NCI-H1417 (cell line): ENCODE data around the gene TXN2.
A peak's percentile ranks its signal among the peaks of the same experiment; 100 is the strongest.
"Not testable (repeated sequence)": the region's sequence is repeated elsewhere in the genome, so short reads cannot be mapped to it uniquely, and the experiment has no call there.

Source experiments
- DNase-seq, 3 experiments: peaks; one replicate each; lab custom pipeline; 2025; lab: John Stamatoyannopoulos, UW

The TXN2 gene

DNA sequence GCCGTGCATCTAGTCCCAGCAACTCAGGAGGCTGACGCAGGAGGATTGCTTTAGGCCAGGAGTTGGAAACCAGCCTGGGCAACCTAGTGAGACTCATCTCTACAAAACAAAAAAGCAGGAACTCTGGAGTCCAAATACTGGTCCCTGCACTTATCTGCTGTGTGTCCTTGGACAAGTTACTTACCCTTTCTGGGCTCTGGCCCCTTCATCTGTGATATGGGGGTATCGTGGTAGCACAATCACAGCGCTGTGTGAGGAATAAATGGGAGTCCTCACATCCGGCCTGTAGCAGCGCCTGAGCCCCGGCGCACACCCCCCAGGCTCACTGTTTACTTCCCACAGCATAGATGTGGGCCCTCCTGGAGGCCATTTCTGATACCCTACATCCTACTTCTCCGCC lies 49.5 kb downstream of the TXN2 start:
- no peak for DNase-seq

DNA sequence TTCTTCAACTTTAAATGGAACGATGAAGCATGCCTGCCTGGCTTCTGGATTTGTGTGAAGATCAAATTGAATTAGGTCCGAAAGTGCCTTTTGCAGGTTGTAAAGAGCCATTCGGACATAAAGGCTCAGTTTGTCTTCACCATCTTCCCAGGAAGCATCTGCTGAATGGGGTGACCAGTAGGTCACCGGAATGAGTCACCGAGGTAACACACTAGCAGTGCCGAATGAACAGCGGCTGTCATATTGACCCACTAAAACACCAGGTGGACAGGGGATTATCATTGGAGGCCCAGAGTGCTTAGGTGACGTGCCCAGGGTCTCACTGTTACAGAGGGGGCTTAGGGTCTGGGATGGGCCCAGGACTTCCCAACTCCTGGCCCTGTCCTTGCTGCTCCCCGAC lies 50.6 kb downstream of the TXN2 start:
- no peak for DNase-seq

DNA sequence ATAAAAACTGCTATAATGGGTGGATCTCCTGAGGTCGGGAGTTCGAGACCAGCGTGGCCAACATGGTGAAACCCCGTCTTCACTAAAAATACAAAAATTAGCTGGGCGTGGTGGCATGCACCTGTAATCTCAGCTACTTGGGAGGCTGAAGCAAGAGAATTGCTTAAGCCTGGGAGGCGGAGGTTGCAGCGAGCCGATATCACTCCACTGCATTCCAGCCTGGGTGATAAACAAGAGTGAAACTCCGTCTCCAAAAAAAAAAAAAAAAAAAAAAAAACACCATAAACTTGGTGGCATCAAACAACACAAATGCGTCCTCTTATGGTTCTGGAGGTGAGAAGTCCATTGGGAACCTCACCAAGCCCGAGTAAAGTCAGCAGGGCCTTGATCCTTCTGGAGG lies 53.5 kb downstream of the TXN2 start:
- not testable (repeated sequence) for DNase-seq

DNA sequence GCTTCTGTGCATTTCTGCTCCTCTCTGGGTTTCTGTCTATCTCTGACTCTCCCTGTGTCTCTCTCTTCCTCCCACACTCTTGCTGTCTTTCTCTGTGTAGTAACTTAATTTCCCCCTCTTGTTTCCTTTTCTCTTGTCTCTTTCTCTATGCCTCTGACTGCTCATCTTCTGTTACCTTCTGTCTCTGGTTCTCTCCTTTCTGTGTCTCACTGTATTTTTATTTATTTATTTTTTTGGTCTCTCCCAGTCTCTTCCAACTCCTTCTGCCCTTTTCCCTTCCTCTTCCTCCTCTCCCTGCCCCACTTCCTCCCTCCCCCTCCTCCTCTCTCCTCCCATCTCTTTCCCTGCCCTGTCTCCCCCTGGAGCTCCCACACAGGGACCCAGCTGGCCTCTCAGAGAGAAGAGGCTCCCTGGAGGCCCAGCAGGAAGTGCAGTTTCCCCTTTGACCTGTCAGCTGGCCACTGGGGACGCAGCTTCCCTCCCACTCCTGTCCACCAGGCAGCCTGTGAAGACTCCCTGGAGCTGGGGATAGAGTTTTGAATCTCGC lies 55.4 kb downstream of the TXN2 start:
- DNase-seq, result peak in 2 of 3 experiments; percentile 11 to 62

DNA sequence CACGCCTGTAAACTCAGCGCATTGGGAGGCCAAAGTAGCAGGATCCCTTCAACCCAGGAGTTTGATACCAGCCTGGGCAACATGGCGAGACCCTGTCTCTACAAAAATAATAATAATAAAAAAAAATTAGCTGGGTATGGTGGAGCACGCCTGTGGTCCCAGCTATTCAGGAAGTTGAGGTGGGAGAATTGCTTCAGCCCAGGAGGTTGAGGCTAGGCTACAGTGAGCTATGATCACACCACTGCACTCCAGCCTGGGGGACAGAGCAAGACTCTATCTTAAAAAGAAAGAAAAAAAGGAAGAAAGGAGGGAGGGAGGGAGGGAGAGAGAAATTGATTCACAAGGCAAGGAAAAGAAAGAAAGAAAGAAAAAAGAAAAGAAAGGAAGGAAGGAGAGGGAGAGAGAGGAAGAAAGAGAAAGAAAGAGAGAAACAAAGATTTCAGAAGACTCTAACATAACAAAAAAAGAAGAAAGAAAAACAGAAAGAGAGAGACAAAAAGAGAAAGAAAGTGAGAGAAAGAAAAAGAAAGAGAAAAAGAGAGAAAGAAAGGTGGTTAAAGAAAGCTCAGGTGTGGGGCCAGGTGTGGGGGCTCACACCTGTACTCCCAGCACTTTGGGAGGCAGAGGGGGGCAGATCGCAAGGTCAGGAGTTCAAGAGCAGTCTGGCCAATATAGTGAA lies 56.4 kb downstream of the TXN2 start:
- no peak for DNase-seq

DNA sequence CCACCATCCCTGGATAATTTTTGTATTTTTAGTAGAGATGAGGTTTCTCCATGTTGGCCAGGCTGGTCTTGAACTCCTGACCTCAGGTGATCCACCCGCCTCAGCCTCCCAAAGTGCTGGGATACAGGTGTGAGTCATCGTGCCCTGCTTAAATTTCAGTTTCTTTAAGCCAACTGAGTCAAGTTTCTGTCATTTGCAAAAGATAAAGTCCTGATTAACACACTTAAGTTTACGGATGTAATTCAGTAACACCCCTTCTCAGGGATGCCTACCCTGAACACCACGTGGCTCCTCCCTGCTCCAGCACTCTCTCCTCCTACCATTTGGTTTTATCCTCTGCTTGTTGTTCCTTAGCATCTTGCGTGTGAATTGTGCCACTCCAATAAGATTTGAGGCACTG lies 57.0 kb downstream of the TXN2 start:
- DNase-seq, result not testable (repeated sequence)

DNA sequence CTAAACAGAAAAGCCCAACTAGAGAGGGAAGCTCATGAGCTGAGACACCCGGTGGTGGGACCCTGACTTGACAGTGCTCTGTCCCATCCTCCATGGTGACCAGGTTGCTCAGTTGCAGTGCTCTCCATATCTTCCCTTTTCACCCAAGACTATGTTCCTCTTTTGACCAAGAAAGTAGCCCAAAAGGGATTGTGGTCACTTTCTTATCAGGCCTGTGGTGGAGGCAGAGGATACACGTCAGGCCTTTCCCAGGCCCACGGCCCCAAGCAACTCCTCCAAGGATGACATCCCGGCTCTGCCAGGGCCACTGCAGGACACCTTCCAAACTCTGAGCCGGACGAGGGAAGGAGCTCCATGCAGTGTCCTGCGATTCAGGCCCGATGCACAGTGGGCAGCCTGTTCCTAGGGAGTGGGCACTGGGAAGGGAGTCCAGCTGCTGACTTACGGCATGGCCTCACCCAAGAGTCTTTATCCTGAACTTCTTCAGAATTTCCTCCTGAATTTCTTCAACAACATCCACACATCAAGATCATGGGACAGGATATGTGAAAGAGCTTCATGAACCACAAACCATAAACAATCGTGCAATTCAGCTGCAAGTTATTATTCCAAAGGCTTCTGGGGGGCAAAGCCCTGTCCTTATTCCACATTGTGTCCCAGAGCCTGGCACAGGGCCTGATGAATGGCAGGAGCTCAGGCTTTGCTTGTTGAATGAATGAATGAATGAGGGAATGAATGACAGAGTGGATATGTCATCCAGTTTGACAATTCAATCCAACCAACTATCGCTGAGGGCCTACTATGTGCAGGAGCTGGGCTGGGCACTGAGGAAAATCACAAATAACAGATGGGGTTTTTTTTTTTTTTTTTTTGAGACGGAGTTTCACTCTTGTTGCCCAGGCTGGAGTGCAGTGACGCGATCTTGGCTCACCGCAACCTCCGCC lies 57.7 kb downstream of the TXN2 start:
- DNase-seq, result no peak

DNA sequence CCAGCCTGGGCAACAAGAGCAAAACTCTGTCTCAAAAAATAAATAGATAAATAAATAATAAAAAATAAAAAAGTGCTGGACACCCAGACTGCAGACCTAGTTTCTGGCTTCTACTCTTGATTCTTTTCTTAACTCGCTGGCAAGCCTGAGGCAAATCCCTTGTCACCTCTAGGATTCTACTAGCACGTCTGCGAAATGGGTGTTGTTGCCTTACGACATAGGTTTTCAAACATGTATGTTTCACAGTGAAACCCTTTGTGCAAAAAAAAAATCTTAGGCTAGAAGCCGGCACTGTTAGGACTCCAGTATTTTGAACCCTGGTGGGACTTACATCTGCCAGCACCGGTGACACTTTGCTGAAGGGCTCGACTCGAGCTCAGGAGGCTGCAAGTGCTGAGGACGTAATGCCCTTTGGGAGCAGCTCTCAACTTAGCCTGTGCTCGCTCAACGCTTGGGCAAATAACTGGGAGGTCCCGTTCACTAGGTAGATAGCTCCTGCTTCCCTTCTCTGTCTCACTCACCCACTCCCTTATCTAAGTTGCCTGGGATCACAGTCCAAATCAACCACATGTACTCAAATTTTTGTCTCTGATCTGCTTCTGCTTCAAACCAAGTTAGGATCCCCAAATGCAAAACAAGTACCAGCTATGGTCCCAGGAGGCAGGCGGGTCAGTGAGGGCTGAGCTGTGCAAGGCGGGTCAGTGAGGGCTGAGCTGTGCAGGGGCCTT lies 59.0 kb downstream of the TXN2 start:
- peak in 1 of 3 experiments; percentile 13 for DNase-seq

DNA sequence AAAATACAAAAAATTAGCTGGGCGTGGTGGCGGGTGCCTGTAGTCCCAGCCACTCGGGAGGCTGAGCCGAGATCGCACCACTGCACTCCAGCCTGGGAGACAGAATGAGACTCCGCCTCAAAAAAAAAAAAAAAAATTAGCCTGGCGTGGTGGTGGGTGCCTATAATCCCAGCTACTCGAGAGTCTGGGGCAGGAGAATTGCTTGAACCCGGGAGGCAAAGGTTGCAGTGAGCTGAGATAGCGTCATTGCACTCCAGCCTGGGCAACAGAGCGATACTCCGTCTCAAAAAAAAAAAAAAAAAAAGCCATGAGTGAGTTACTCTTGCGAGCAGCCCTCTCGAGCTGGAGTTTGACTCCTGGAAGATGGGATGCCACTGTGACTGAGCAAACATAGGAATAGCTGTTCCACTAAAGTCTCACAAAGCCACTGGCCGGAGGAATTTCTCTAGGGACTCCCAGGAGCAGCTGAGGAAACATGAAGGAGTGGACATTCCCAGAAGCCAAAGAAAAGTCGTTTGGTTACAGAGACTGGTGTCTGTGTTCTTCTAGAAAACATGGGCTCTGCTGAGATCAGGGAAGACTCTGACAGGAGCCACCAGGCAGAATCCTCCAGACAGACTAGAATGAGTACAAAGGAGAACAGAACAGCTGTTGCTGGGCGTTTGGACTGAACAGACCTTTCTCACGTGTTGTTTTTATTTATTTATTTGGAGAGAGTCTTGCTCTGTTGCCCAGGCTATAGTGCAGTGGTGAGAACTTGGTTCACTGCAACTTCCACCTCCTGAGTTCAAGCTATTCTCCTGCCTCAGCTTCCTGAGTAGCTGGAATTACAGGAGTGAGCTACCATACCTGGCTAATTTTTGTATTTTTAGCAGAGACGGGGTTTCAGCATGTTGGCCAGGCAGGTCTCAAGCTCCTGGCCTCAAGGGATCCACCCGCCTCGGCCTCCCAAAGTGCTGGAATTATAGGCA lies 61.2 kb downstream of the TXN2 start:
- DNase-seq, result peak in 1 of 3 experiments; percentile 29

DNA sequence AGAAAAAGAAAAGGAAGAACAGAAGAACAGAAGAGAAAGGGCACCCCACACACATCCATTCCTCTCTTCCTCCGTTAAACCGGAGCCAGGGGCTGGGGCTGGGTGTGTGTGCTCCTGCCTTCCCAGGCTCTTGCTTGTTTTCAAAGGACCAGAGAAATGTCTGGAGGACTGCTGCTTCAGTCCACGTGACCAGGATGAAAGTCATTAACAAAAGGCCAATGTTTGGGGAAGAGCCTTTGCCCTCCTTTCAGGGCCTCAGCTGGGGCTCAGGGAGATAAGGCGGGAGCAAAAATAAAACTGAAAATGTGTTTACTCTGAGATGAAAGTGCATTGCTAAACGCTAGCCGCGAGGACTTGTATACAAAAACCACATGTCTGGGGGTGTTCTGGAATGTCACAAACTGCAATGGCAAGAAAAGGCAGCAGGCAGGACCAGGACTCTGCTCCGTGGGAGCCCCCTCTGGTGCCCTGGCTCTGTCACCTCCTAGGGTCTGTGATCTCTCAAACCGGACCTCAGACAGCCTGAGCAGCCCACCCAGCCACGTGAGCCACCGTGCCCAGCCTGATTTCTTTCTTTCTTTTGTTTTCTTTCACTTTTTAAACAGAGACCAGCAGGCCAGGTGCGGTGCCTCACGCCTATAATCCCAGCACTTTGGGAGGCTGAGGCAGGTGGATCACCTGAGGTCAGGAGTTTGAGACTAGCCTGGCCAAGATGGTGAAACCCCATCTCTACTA lies 62.1 kb downstream of the TXN2 start:
- no peak for DNase-seq

DNA sequence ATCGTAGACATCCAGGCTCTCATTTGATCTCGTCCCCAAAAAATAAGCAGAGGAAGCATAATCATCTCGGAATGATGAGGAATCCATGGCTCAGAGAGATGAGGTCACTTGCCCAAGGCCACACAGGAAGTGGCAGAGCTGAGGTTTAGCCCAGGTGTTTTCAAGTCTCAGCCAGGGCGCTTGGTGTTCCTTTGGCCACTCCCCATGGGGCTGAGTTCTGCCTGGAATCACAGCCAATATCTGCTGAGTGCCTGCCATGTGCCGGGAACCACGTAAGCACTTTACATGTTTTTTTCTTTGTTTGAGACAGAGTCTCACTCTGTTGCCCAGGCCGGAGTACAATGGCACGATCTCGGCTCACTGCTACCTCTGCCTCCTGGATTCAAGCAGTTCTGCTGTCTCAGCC lies 64.2 kb downstream of the TXN2 start:
- no peak for DNase-seq
